Natural killer cell (primary cell): Measurements from ENCODE around the gene MUC20. TPM values are rescaled to one million over a fixed set of nuclear protein-coding genes. Genes with fewer than 3 reads are reported as not detected.

Experiments used
- ATAC-seq, 3 donors: fragments of 150-1000 bp in 2 of 3; fragments of 200-7000 bp in 1 of 3; cut with Tn5 transposase; 1 replicate in 1 of 3; 2 replicates in 2 of 3; pipeline ENCODE4 v1.10.0; 2021; ENCODE audit warnings: mild to moderate bottlenecking in 2 of 3, moderate library complexity in 2 of 3
- DNase-seq, 2 donors: peaks; one replicate each; pipeline versions ENCODE4 v3.0.0 to v3.0.0-alpha.2; 2013 to 2021; ENCODE audit warnings: mixed read lengths in 1 of 2
- H3K27ac ChIP-seq: one replicate; pipeline ENCODE4 v1.5.1; 2013; ENCODE audit warnings: mild to moderate bottlenecking, low read length
- H3K27me3 ChIP-seq: one replicate; pipeline ENCODE4 v1.6.1; 2013; ENCODE audit warnings: low read length; ENCODE audit not compliant: control insufficient read depth, insufficient read depth
- H3K36me3 ChIP-seq: one replicate; pipeline ENCODE4 v1.6.1; 2013; ENCODE audit warnings: low read length; ENCODE audit not compliant: control insufficient read depth, insufficient read depth
- H3K4me1 ChIP-seq: one replicate; pipeline ENCODE4 v1.6.1; 2013; ENCODE audit warnings: low read length; ENCODE audit not compliant: control insufficient read depth, insufficient read depth
- H3K4me3 ChIP-seq: one replicate; pipeline ENCODE4 v1.5.1; 2013; ENCODE audit warnings: low read length
- H3K9me3 ChIP-seq: one replicate; pipeline ENCODE4 v1.6.1; 2013; ENCODE audit warnings: low read length; ENCODE audit not compliant: control insufficient read depth, insufficient read depth
- H3K27ac Mint-ChIP-seq, 2 donors: one replicate each; pipeline ENCODE4 v1.8.0; 2022; ENCODE audit warnings: mild to moderate bottlenecking in 2 of 2, mixed read lengths in 2 of 2, moderate library complexity in 1 of 2
- H3K27me3 Mint-ChIP-seq, 2 donors: one replicate each; pipeline ENCODE4 v1.8.0; 2022; ENCODE audit warnings: low read depth in 2 of 2, mixed read lengths in 2 of 2
- H3K36me3 Mint-ChIP-seq: one replicate; pipeline ENCODE4 v1.8.0; 2022; ENCODE audit warnings: mixed read lengths
- H3K4me1 Mint-ChIP-seq, 2 donors: one replicate each; pipeline ENCODE4 v1.8.0; 2022; ENCODE audit warnings: mixed read lengths in 2 of 2
- H3K4me3 Mint-ChIP-seq: one replicate; pipeline ENCODE4 v1.8.0; 2022; ENCODE audit warnings: mild to moderate bottlenecking, moderate library complexity, mixed read lengths
- H3K9me3 Mint-ChIP-seq, 2 donors: one replicate each; pipeline ENCODE4 v1.8.0; 2022; ENCODE audit warnings: mixed read lengths in 2 of 2
- WGBS: methylation state at CpG from one replicate; pipeline ENCODE4 v1.1.7; 2013; ENCODE audit warnings: missing lambda C conversion rate; ENCODE audit not compliant: insufficient coverage; 5-methylcytosine and 5-hydroxymethylcytosine counted together
- intact Hi-C: fragments of 100-400 bp; cut with micrococcal nuclease; formaldehyde crosslinking; loops from one replicate; pipeline ENCODE4 v1.14.2; 2022
- total RNA-seq, 4 donors: library from RNA; stranded (reverse); fragments of 120-200 nt in 1 of 4; gene quantifications; one replicate each; pipeline versions ENCODE4 v1.2.3 to v1.2.4, GENCODE V29; 2013 to 2022
- TF ChIP-seq, protein P1 (sequence below): fragments of 200-600 bp; IDR thresholded peaks from one replicate; pipeline ENCODE4 v1.8.0; 2022; ENCODE audit warnings: antibody characterized with exemption

MUC20 gene
- total RNA-seq, 3 donors from 2014 or later (not counting 1 experiment from before 2014, with no cell fraction given): 4.1 to 11.4 (median 5.9) TPM

DNA sequence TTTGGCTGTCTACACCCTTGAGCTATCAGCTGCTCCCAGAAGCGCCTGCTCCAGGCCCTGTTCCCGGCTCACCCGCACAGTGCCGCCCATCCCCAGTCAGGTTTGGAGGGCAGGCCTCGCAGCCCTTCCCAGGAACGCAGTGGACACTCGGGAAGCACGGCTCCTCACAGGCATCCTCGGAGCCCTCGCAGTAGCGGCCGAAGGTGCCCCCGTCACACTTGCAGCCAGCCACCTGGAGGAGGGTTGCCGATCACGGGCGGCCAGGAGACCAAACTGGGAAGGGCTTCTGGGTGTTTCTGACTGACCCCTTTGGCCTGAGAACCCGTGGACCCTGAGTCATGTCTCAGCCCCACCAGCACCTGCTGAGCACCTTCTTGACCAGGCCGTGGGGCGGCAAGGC lies 33.4 kb downstream of the MUC20 start:
- peaks cover 20% of the 10 kb centered on the region for H3K4me1 ChIP-seq
- no peaks in the 10 kb centered on the region for H3K36me3 ChIP-seq
- peaks cover 3% of the 10 kb centered on the region for H3K27me3 ChIP-seq
- no peak overlapping the region for H3K4me3 ChIP-seq
- Mint-ChIP-seq H3K4me1 (peaks cover 53 to 59% of the 10 kb centered on the region in 2 donors), H3K27me3 (peaks cover 0 to under 1% of the 10 kb centered on the region in 2 donors), H3K27ac (no peak overlapping the region), H3K36me3 (no peaks in the 10 kb centered on the region), H3K9me3 (no peaks in the 10 kb centered on the region), H3K4me3 (peak overlapping the region; percentile 29)
- no peak overlapping the region for H3K27ac ChIP-seq
- DNase-seq (no peak), ATAC-seq (no peak)
- no peaks in the 10 kb centered on the region for H3K9me3 ChIP-seq
- intact Hi-C loops: no loop called here
- TF ChIP-seq, protein P1, sequence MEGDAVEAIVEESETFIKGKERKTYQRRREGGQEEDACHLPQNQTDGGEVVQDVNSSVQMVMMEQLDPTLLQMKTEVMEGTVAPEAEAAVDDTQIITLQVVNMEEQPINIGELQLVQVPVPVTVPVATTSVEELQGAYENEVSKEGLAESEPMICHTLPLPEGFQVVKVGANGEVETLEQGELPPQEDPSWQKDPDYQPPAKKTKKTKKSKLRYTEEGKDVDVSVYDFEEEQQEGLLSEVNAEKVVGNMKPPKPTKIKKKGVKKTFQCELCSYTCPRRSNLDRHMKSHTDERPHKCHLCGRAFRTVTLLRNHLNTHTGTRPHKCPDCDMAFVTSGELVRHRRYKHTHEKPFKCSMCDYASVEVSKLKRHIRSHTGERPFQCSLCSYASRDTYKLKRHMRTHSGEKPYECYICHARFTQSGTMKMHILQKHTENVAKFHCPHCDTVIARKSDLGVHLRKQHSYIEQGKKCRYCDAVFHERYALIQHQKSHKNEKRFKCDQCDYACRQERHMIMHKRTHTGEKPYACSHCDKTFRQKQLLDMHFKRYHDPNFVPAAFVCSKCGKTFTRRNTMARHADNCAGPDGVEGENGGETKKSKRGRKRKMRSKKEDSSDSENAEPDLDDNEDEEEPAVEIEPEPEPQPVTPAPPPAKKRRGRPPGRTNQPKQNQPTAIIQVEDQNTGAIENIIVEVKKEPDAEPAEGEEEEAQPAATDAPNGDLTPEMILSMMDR: no peak
- 96% methylated on average over 19 of the region's 19 CpGs for WGBS

DNA sequence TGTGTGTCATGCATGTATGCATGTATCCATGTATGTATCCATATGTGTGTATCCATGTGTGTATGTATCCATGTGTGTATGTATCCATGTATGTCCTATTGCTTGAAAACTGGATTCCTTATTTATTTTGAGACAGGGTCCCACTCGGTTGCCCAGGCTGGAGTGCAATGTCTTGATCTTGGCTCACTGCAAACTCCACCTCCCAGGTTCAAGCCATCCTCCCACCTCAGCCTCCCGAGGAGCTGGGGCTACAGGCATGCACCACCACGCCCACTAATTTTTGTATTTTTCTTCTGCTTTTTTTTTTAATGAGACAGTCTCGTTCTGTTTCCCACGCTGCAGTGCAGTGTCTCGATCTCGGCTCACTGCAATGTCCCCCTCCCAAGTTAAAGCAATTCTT lies 34.1 kb downstream of the MUC20 start:
- ATAC-seq: no peak
- H3K9me3 Mint-ChIP-seq: no peaks in the 10 kb centered on the region
- Histone ChIP-seq H3K36me3 (no peaks in the 10 kb centered on the region), H3K9me3 (no peaks in the 10 kb centered on the region), H3K4me1 (peaks cover 20% of the 10 kb centered on the region), H3K27me3 (peaks cover 3% of the 10 kb centered on the region), H3K4me3 (no peak overlapping the region), H3K27ac (no peak overlapping the region)
- H3K27ac Mint-ChIP-seq: peak overlapping the region in 1 of 2 donors; percentile 76
- DNase-seq: no peak
- peak overlapping the region; percentile 79 for H3K4me3 Mint-ChIP-seq
- TF ChIP-seq, protein P1: no peak
- WGBS: 90% methylated on average over 7 of the region's 7 CpGs
- H3K36me3 Mint-ChIP-seq: no peaks in the 10 kb centered on the region
- intact Hi-C loops: no loop called here
- H3K4me1 Mint-ChIP-seq: peaks cover 53 to 61% of the 10 kb centered on the region in 2 donors
- peaks cover 0 to 6% of the 10 kb centered on the region in 2 donors for H3K27me3 Mint-ChIP-seq

DNA sequence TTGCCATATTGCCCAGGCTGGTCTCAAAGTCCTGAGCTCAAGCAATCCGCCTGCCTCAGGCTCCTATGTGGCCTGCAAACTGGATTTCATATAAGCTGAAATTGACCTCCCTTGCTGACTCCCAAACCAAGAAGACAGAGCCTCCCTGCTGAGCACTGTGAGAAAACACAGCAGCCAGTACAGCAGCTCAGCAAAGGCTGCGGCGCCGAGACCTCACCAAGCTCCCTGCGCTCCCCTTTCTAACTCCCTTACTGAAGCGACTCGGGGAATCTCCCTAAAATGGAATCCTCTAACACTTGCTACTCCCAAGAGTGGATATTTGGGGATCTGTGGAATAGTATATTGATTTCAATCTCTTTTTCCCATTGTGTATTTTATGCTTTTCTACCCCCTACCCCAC lies 34.6 kb downstream of the MUC20 start:
- DNase-seq (no peak), ATAC-seq (no peak)
- no peaks in the 10 kb centered on the region for H3K9me3 ChIP-seq
- H3K36me3 ChIP-seq: no peaks in the 10 kb centered on the region
- peaks cover 20% of the 10 kb centered on the region for H3K4me1 ChIP-seq
- Mint-ChIP-seq H3K9me3 (no peaks in the 10 kb centered on the region), H3K4me1 (peaks cover 53 to 65% of the 10 kb centered on the region in 2 donors), H3K27ac (peak overlapping the region; percentile 73 to 76), H3K27me3 (peaks cover 0 to 10% of the 10 kb centered on the region in 2 donors), H3K36me3 (no peaks in the 10 kb centered on the region), H3K4me3 (peak overlapping the region; percentile 79)
- WGBS: 91% methylated on average over 5 of the region's 7 CpGs
- H3K27ac ChIP-seq: no peak overlapping the region
- peaks cover 3% of the 10 kb centered on the region for H3K27me3 ChIP-seq
- no peak overlapping the region for H3K4me3 ChIP-seq
- intact Hi-C loops: no loop called here
- TF ChIP-seq, protein P1: no peak
